GM12874 (cell line): Measurements from ENCODE around the gene ROBO2.

Experiments used
- CTCF ChIP-seq: IDR thresholded peaks from 2 replicates; pipeline ENCODE4 v1.5.1; 2011; ENCODE audit warnings: low read depth, mild to moderate bottlenecking, control low read depth, low read length, moderate library complexity; ENCODE audit not compliant: insufficient read depth

The ROBO2 gene

GRCh38 chr3:77620009-77620408 is 580.1 kb downstream of the ROBO2 start:
- no peak for TF ChIP-seq CTCF

GRCh38 chr3:77623500-77623899 is 583.6 kb downstream of the ROBO2 start:
- no peak for TF ChIP-seq CTCF

- TF ChIP-seq CTCF, result no peak
Measured at GRCh38 chr3:77626157-77626556, 586.3 kb downstream of the ROBO2 start.

- no peak for TF ChIP-seq CTCF
Measured at GRCh38 chr3:77648214-77648613, 608.3 kb downstream of the ROBO2 start.

- no peak for TF ChIP-seq CTCF
Measured at GRCh38 chr3:77648664-77649063, 608.8 kb downstream of the ROBO2 start.

- no peak for TF ChIP-seq CTCF
Measured at GRCh38 chr3:77652624-77653023, 612.7 kb downstream of the ROBO2 start.

GRCh38 chr3:77655396-77655795 is 615.5 kb downstream of the ROBO2 start:
- no peak for TF ChIP-seq CTCF

- TF ChIP-seq CTCF, result no peak
Measured at GRCh38 chr3:77660718-77661117, 620.8 kb downstream of the ROBO2 start.
